ENCODE results near the gene TMEM87B. TPM values are rescaled to one million over a fixed set of nuclear protein-coding genes. Genes with fewer than 3 reads are reported as not detected.

Gene TMEM87B
- total and polyA plus RNA-seq, 2 of the 4 experiments (the other 2 are of a cell fraction) = 6.3 to 12.5 TPM

- peak overlapping the region; percentile 21; the same call in 1 of the 2 replicates for H3K18ac ChIP-seq (ENCODE audit: low read depth, low read length)
- no peaks in the 10 kb centered on the region for H3K36me3 ChIP-seq (ENCODE audit: control insufficient read depth, insufficient read depth, low read length)
- intact Hi-C loops (cut with micrococcal nuclease) = no loop called here
- TF ChIP-seq RAD21 (IDR thresholded peaks at IDR 0.05; ENCODE audit: low read length) = no peak
- TF ChIP-seq USF2 (IDR thresholded peaks at IDR 0.05; ENCODE audit: low read depth, low read length) = no peak
- TF ChIP-seq CHD1 (IDR thresholded peaks at IDR 0.05; ENCODE audit: low read depth, low read length) = no peak
- no peak for TF ChIP-seq CTCF (conservative IDR thresholded peaks at IDR 0.05; ENCODE audit: low read depth, low read length)
- no peak for TF ChIP-seq BHLHE40 (IDR thresholded peaks at IDR 0.05; ENCODE audit: low read depth, low read length)
- TF ChIP-seq RCOR1 (IDR thresholded peaks at IDR 0.05; ENCODE audit: insufficient replicate concordance, low read length) = no peak
- TF ChIP-seq SMC3 (IDR thresholded peaks at IDR 0.05; ENCODE audit: low read depth, low read length) = no peak
- no peak for TF ChIP-seq ELK1 (IDR thresholded peaks at IDR 0.05; ENCODE audit: borderline replicate concordance, low read depth, low read length)
- no peak for TF ChIP-seq RFX5 (IDR thresholded peaks at IDR 0.05; ENCODE audit: low read depth, low read length)
- TF ChIP-seq POLR2A (IDR thresholded peaks at IDR 0.05; ENCODE audit: low read depth, low read length) = no peak
- no peak for TF ChIP-seq CEBPB (IDR thresholded peaks at IDR 0.05; ENCODE audit: low read depth, low read length)
- no peak for TF ChIP-seq MAFK (IDR thresholded peaks at IDR 0.05; ENCODE audit: low read depth, low read length)
- TF ChIP-seq FOS (IDR thresholded peaks at IDR 0.05; ENCODE audit: low read depth, low read length) = no peak
- no peak for TF ChIP-seq MXI1 (IDR thresholded peaks at IDR 0.05; ENCODE audit: borderline replicate concordance, low read depth, low read length)
- TF ChIP-seq MAZ (IDR thresholded peaks at IDR 0.05; ENCODE audit: borderline replicate concordance, low read depth, low read length) = no peak
- no peak for TF ChIP-seq NFE2L2 (IDR thresholded peaks at IDR 0.05; ENCODE audit: low read depth, low read length)
- 0 out of 4 replicates have a peak, but pooled peaks cover 0 to 11% of the 10 kb centered on the region in 2 experiments for H3K79me1 ChIP-seq (ENCODE audit: low read depth in 1 of 2, low read length in 2 of 2)
- no peaks in the 10 kb centered on the region for H4K20me1 ChIP-seq (ENCODE audit: insufficient read depth, low read length)
- no peak overlapping the region for H3K4me3 ChIP-seq (ENCODE audit: insufficient read depth, low read depth, low read length)
- no peak overlapping the region for H3K4me2 ChIP-seq (ENCODE audit: low read depth, low read length)
- H4K8ac ChIP-seq (ENCODE audit: low read depth in 2 of 2, low read length in 2 of 2) = peak overlapping the region; percentile 11 to 66; a peak in 2 of 4 replicates
- H3K56ac ChIP-seq (ENCODE audit: extremely low read depth, insufficient read depth, low read length) = no peak overlapping the region
- peak overlapping the region; percentile 24; the same call in 1 of the 2 replicates for H4K5ac ChIP-seq (ENCODE audit: low read depth, low read length)
- H4K91ac ChIP-seq (ENCODE audit: insufficient read depth, low read depth, low read length) = peak overlapping the region; percentile 70; the same call in 1 of the 2 replicates
- in situ Hi-C loops (cut with MboI; ENCODE audit: low sequenced_read_pairs) = no loop called here
- H3K4me1 ChIP-seq (ENCODE audit: control insufficient read depth, insufficient read depth, low read length) = peaks cover 10% of the 10 kb centered on the region
- no CpG with 5 or more reads among the region's 11 CpGs for WGBS, 2 experiments (ENCODE audit: extremely low coverage in 2 of 2, insufficient read length in 1 of 2)
- peak overlapping the region; percentile 9 for H3K4ac ChIP-seq (ENCODE audit: low read depth, low read length)
- peak overlapping the region; percentile 43; the same call in 1 of the 2 replicates for H3K27ac ChIP-seq (ENCODE audit: insufficient read depth, low read length)
- peak overlapping the region; percentile 56; the same call in 1 of the 2 replicates for H2AK5ac ChIP-seq (ENCODE audit: low read depth, low read length)
- H2AFZ ChIP-seq (replicated peaks; ENCODE audit: low read length, poor library complexity) = peak overlapping the region; percentile 77
- CTCF ChIA-PET = no interaction called here
- H3K14ac ChIP-seq (replicated peaks; ENCODE audit: low read depth, low read length) = 0 out of 2 replicates have a peak overlapping the region, but pooled peaks have one; percentile 5
- DNase-seq = no peak
- H3K23ac ChIP-seq (ENCODE audit: low read depth, low read length) = peak overlapping the region; percentile 15; the same call in 1 of the 2 replicates
- H2BK5ac ChIP-seq (ENCODE audit: low read depth, low read length, poor library complexity, severe bottlenecking) = peak overlapping the region; percentile 52
- no TSS peak for BruUV-seq (replicated peaks)
- ATAC-seq (ENCODE audit: low read depth) = peak; percentile 6
- H3K9me1 ChIP-seq (ENCODE audit: insufficient read depth, low read length) = peaks cover 5% of the 10 kb centered on the region
- H2BK20ac ChIP-seq (ENCODE audit: low read depth, low read length) = peak overlapping the region; percentile 62; the same call in 1 of the 2 replicates
- no peaks in the 10 kb centered on the region for H3K9me3 ChIP-seq (ENCODE audit: control insufficient read depth, insufficient read depth, low read length)
- dilution Hi-C loops (cut with HindIII; ENCODE audit: low sequenced_read_pairs, unreplicated experiment) = no loop called here
- no peak overlapping the region for H3K9ac ChIP-seq (ENCODE audit: low read depth, low read length)
- peak overlapping the region; percentile 39; the same call in 1 of the 2 replicates for H2BK120ac ChIP-seq (ENCODE audit: low read depth, low read length)
- H3K27me3 ChIP-seq (ENCODE audit: control insufficient read depth, insufficient read depth, low read length) = no peaks in the 10 kb centered on the region
- POLR2A ChIA-PET (ENCODE audit: unreplicated experiment) = no interaction called here
- H2AK9ac ChIP-seq (replicated peaks; ENCODE audit: low read depth, low read length, poor library complexity) = peak overlapping the region; percentile 80
- H2BK15ac ChIP-seq (ENCODE audit: low read depth, low read length) = no peak overlapping the region
These were observed 95.8 kb downstream of the TMEM87B start for GRCh38 chr2:112150851-112151250.

Data from IMR-90 (cell line).